Measurements from ENCODE around the gene ABCC1. TPM values are rescaled to one million over a fixed set of nuclear protein-coding genes. Genes with fewer than 3 reads are reported as not detected.

ABCC1 gene
- total RNA-seq, 1 experiment from 2014 or later: 25.0 TPM

DNA sequence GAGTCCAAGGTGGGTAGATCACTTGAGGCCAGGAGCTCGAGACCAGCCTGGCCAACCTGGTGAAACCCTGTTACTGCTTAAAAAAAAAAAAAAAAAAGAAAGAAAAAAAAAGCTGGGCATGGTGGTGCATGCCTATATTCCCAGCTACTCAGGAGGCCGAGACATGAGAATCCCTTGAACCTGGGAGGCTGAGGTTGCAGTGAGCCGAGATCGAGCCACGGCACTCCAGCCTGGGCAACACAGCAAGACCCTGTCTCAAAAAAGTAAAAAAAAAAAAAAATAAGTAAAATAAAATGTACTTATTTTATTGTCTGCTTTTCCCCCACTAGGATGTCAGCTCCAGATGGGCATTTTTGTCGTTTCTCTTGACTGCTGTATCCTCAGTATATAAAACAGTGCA lies 107.7 kb downstream of the ABCC1 start:
- Histone ChIP-seq H3K4me3 (ENCODE audit: low read depth, low read length, poor library complexity, severe bottlenecking) (no peak overlapping the region), H3K4me1 (ENCODE audit: insufficient read depth, low read length, poor library complexity, severe bottlenecking) (no peaks in the 10 kb centered on the region), H3K27ac (ENCODE audit: low read depth, low read length, poor library complexity, severe bottlenecking) (no peak overlapping the region), H3K36me3 (ENCODE audit: insufficient read depth, low read length, poor library complexity, severe bottlenecking) (peaks cover 5% of the 10 kb centered on the region), H3K9me3 (ENCODE audit: low read depth, low read length, poor library complexity, severe bottlenecking) (no peaks in the 10 kb centered on the region), H3K27me3 (replicated peaks; ENCODE audit: insufficient read depth, low read depth, low read length, poor library complexity) (no peaks in the 10 kb centered on the region)
- no peak for TF ChIP-seq EZH2 (IDR thresholded peaks at IDR 0.05; ENCODE audit: borderline replicate concordance, low read depth, low read length, poor library complexity, severe bottlenecking)
- BruUV-seq (replicated peaks): no TSS peak
- ChIA-PET POLR2A (ENCODE audit: low non-redundant PET) (no interaction called here), CTCF (no interaction called here)
- no peak for DNase-seq (ENCODE audit: low spot score)
- intact Hi-C loops (cut with micrococcal nuclease; ENCODE audit: unreplicated experiment): no loop called here

DNA sequence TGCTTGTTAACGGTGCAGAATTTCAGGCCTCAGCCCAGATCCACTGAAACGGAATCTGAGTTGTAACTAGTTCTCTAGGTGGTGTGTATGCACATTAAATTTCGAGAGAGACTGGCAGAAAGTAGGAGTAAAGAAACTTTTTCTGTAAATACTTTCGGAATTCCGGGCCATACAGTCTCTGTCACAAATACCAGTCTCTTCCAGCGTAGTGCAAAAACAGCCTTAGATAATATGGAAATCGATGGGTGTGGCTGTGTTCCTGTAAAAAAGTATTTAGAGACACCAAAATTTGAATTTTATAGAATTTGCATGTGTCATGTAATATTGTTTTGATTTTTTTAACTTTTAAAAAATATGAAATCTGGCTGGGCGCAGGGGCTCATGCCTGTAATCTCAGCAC lies 109.7 kb downstream of the ABCC1 start:
- H3K36me3 ChIP-seq (ENCODE audit: insufficient read depth, low read length, poor library complexity, severe bottlenecking): peaks cover 5% of the 10 kb centered on the region
- ChIA-PET POLR2A (ENCODE audit: low non-redundant PET) (no interaction called here), CTCF (no interaction called here)
- BruUV-seq (replicated peaks): no TSS peak
- H3K4me1 ChIP-seq (ENCODE audit: insufficient read depth, low read length, poor library complexity, severe bottlenecking): no peaks in the 10 kb centered on the region
- DNase-seq (ENCODE audit: low spot score): no peak
- intact Hi-C loops (cut with micrococcal nuclease; ENCODE audit: unreplicated experiment): no loop called here
- no peak for TF ChIP-seq EZH2 (IDR thresholded peaks at IDR 0.05; ENCODE audit: borderline replicate concordance, low read depth, low read length, poor library complexity, severe bottlenecking)
- TF ChIP-seq, protein P1, sequence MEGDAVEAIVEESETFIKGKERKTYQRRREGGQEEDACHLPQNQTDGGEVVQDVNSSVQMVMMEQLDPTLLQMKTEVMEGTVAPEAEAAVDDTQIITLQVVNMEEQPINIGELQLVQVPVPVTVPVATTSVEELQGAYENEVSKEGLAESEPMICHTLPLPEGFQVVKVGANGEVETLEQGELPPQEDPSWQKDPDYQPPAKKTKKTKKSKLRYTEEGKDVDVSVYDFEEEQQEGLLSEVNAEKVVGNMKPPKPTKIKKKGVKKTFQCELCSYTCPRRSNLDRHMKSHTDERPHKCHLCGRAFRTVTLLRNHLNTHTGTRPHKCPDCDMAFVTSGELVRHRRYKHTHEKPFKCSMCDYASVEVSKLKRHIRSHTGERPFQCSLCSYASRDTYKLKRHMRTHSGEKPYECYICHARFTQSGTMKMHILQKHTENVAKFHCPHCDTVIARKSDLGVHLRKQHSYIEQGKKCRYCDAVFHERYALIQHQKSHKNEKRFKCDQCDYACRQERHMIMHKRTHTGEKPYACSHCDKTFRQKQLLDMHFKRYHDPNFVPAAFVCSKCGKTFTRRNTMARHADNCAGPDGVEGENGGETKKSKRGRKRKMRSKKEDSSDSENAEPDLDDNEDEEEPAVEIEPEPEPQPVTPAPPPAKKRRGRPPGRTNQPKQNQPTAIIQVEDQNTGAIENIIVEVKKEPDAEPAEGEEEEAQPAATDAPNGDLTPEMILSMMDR (conservative IDR thresholded peaks at IDR 0.05; ENCODE audit: low read depth, low read length): no peak
- H3K27ac ChIP-seq (ENCODE audit: low read depth, low read length, poor library complexity, severe bottlenecking): no peak overlapping the region
- no peaks in the 10 kb centered on the region for H3K27me3 ChIP-seq (replicated peaks; ENCODE audit: insufficient read depth, low read depth, low read length, poor library complexity)
- no peaks in the 10 kb centered on the region for H3K9me3 ChIP-seq (ENCODE audit: low read depth, low read length, poor library complexity, severe bottlenecking)
- no peak overlapping the region for H3K4me3 ChIP-seq (ENCODE audit: low read depth, low read length, poor library complexity, severe bottlenecking)

DNA sequence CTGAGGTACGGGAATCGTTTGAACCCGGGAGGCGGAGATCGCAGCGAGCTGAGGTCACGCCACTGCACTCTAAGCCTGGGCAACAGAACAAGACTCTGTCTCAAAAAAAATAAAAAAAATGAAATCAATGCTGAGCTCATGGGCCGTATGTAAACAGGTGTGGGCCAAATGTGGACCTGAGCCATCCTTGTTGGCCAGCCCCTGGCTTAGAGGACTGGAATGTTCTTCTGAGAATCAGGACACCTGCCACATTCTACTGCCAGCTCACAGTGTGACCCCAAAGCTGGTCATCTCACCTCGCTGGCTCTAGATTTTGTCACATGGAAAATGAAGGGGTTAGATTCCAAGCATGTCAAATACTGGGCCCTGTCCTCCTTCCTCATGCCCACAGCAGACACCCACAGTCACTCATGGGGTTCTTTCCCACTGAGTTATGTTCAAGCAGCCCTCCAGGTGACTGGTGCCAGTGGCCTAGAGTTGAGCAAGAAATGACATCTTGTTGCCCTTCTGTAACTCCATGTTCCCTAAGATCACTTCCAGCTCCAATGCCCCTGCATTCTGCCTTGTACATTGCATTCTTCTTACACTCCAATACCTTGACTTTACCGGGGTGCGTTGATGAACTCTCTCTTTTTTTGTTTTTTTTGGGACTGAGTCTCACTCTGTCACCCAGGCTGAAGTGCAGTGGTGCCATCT lies 110.6 kb downstream of the ABCC1 start:
- Histone ChIP-seq H3K4me3 (ENCODE audit: low read depth, low read length, poor library complexity, severe bottlenecking) (no peak overlapping the region), H3K9me3 (ENCODE audit: low read depth, low read length, poor library complexity, severe bottlenecking) (no peaks in the 10 kb centered on the region), H3K27ac (ENCODE audit: low read depth, low read length, poor library complexity, severe bottlenecking) (no peak overlapping the region), H3K4me1 (ENCODE audit: insufficient read depth, low read length, poor library complexity, severe bottlenecking) (no peaks in the 10 kb centered on the region), H3K36me3 (ENCODE audit: insufficient read depth, low read length, poor library complexity, severe bottlenecking) (peaks cover 5% of the 10 kb centered on the region), H3K27me3 (replicated peaks; ENCODE audit: insufficient read depth, low read depth, low read length, poor library complexity) (no peaks in the 10 kb centered on the region)
- TF ChIP-seq, protein P1 (conservative IDR thresholded peaks at IDR 0.05; ENCODE audit: low read depth, low read length): no peak
- TF ChIP-seq EZH2 (IDR thresholded peaks at IDR 0.05; ENCODE audit: borderline replicate concordance, low read depth, low read length, poor library complexity, severe bottlenecking): no peak
- DNase-seq (ENCODE audit: low spot score): no peak
- BruUV-seq (replicated peaks): no TSS peak
- POLR2A ChIA-PET (ENCODE audit: low non-redundant PET): no interaction called here
- CTCF ChIA-PET: no interaction called here
- intact Hi-C loops (cut with micrococcal nuclease; ENCODE audit: unreplicated experiment): no loop called here
